K562 (cell line): ENCODE data around the gene WDR46. TPM values are rescaled to one million over a fixed set of nuclear protein-coding genes. Genes with fewer than 3 reads are reported as not detected.

ENCODE experiments used
- ARID2 ChIP-seq: fragments of 450-650 bp; IDR thresholded peaks from 2 replicates; pipeline ENCODE4 v1.6.1; 2017; ENCODE audit warnings: antibody characterized with exemption, mild to moderate bottlenecking
- FOXK1 ChIP-seq: sonication (generic); formaldehyde crosslinking; IDR thresholded peaks from 2 replicates; pipeline ENCODE4 v1.8.0; 2022; ENCODE audit warnings: missing genetic modification reagents, mild to moderate bottlenecking, borderline replicate concordance
- KDM2B ChIP-seq: fragments of 250-450 bp; sonication (Bioruptor Pico); IDR thresholded peaks from 2 replicates; pipeline ENCODE4 v1.8.0; 2021; ENCODE audit warnings: mild to moderate bottlenecking, moderate library complexity
- MNT ChIP-seq, 2 experiments: fragments of 450-650 bp; conservative IDR thresholded peaks; 2 replicates each; pipeline ENCODE4 v1.6.1; 2017; ENCODE audit warnings: mild to moderate bottlenecking in 2 of 2, moderate library complexity in 2 of 2
- POLR2AphosphoS5 ChIP-seq: IDR thresholded peaks from 2 replicates; pipeline ENCODE4 v1.6.1; 2011; ENCODE audit warnings: mild to moderate bottlenecking, low read depth, low read length, moderate library complexity; ENCODE audit not compliant: control insufficient read depth, insufficient read depth
- RERE ChIP-seq: sonication (generic); formaldehyde crosslinking; IDR thresholded peaks from 2 replicates; pipeline ENCODE4 v1.8.0; 2023; ENCODE audit warnings: missing genetic modification reagents, mild to moderate bottlenecking, borderline replicate concordance
- RFX7 ChIP-seq: fragments of 250-450 bp; sonication (Bioruptor Pico); IDR thresholded peaks from 2 replicates; pipeline ENCODE4 v1.5.1; 2021; ENCODE audit warnings: mild to moderate bottlenecking
- RNF219 ChIP-seq: fragments of 250-450 bp; sonication (Bioruptor Pico); IDR thresholded peaks from 2 replicates; pipeline ENCODE4 v1.5.0; 2022; ENCODE audit warnings: mild to moderate bottlenecking
- SMAD3 ChIP-seq: fragments of 450-650 bp; formaldehyde crosslinking; conservative IDR thresholded peaks from 2 replicates; pipeline ENCODE4 v1.4.0; 2020; ENCODE audit warnings: mild to moderate bottlenecking
- ZBTB11 ChIP-seq, 3 experiments: fragments of 200-800 bp in 1 of 3; fragments of 250-450 bp in 1 of 3; fragments of 450-650 bp in 1 of 3; sonication (Bioruptor Pico) in 1 of 3; sonication (Bioruptor generic) in 1 of 3; formaldehyde crosslinking in 1 of 3; IDR thresholded peaks; 2 replicates each; pipeline versions ENCODE4 v1.6.1 to v1.8.0; 2016 to 2022; ENCODE audit warnings: mild to moderate bottlenecking in 2 of 3, missing genetic modification characterization in 2 of 3, missing compliant biosample characterization in 1 of 3, moderate library complexity in 1 of 3
- ZNF551 ChIP-seq: fragments of 250-450 bp; sonication (Bioruptor Pico); IDR thresholded peaks from 2 replicates; pipeline ENCODE4 v1.5.0; 2021; ENCODE audit warnings: mild to moderate bottlenecking, moderate library complexity
- ZNF696 ChIP-seq: fragments of 250-450 bp; sonication (Bioruptor Pico); conservative IDR thresholded peaks from 2 replicates; pipeline ENCODE4 v1.4.0; 2020; ENCODE audit warnings: mild to moderate bottlenecking, moderate library complexity
- polyA plus RNA-seq, 8 experiments: library from polyadenylated mRNA; depleted of rRNA in 4 of 8; stranded (reverse) in 5 of 8; unstranded in 3 of 8; fragments of >200 nt; fragmentation: Nextera tagmentation in 2 of 8; fragmentation: Illumina TruSeq in 1 of 8; extraction: Ambion mirVana in 2 of 8; extraction: Trizol in 1 of 8; gene quantifications; 2 replicates each; pipeline versions ENCODE4 v1.2.1 to v1.2.3, GENCODE V29; 2011 to 2014; ENCODE audit warnings: inconsistent platforms in 1 of 8, missing spikeins in 1 of 8
- total RNA-seq, 7 experiments: library from RNA; depleted of rRNA in 6 of 7; stranded (reverse); fragments of >200 nt in 6 of 7; fragmentation: Illumina TruSeq in 2 of 7; extraction: Trizol in 2 of 7; gene quantifications; 2 replicates each; pipeline versions ENCODE4 v1.2.1 to v1.2.3, GENCODE V29; 2011 to 2021; ENCODE audit warnings: low replicate concordance in 1 of 7

Gene WDR46
- total and polyA plus RNA-seq, 9 of the 15 experiments (the other 6 are each of a cell fraction or from before 2014, with no cell fraction given): 8.9 to 146 (median 93.1) TPM

- TF ChIP-seq RERE: 0 out of 2 replicates have a peak, but pooled peaks have one; percentile 85
- peak; percentile 73; the same call in 1 of the 2 replicates for TF ChIP-seq FOXK1
- 0 out of 2 replicates have a peak, but pooled peaks have one; percentile 26 for TF ChIP-seq RNF219 (CRISPR knock-in tag)
- TF ChIP-seq POLR2AphosphoS5: peak; percentile 94
- TF ChIP-seq ZBTB11 (CRISPR knock-in tag; IDR thresholded peaks at IDR 0.05): peak in 2 of 3 experiments; percentile 84 to 95; a peak in 5 of 6 replicates
- peak; percentile 30; the same call in 1 of the 2 replicates for TF ChIP-seq KDM2B (CRISPR knock-in tag)
- TF ChIP-seq MNT (conservative IDR thresholded peaks at IDR 0.05): peak; percentile 70 to 90; a peak in 2 of 4 replicates
- no peak for TF ChIP-seq ZNF696 (CRISPR knock-in tag)
- peak; percentile 73 for TF ChIP-seq SMAD3 (CRISPR knock-in tag)
- TF ChIP-seq ARID2: 0 out of 2 replicates have a peak, but pooled peaks have one; percentile 32
- peak; percentile 70; the same call in 1 of the 2 replicates for TF ChIP-seq ZNF551 (CRISPR knock-in tag)
- TF ChIP-seq RFX7 (CRISPR knock-in tag): peak; percentile 71
Measured at GRCh38 chr6:33276864-33277662, 12.0 kb downstream of the WDR46 start, which contains the start of gene B3GALT4 (continued).
